HuH-7 (cell line): Measurements from ENCODE around the gene SMPX.
A peak's percentile ranks its signal among the peaks of the same experiment; 100 is the strongest.

ENCODE experiments used
- DNase-seq: peaks from one replicate; pipeline ENCODE4 v3.0.0; 2011; ENCODE audit warnings: low spot score

The SMPX gene

DNA sequence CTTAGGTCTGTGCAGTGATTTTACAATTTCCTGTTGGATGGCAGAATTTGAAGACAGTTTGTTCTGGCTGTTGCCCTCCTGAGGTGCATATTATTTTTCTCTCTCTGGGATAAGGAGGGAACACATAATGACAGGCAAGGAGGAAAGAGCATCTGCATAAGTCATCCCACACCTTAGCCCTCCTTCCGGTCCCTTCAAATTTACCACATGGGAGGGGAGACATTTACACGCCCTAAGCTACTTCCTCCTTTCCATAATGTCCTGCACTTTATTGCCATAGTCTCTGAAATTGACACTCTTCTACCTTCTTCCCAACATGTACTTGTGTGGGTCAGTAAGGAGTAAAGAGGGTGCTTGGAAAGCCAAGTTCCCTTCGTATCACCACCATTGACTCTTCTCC lies 13.9 kb downstream of the SMPX start:
- DNase-seq, result no peak

DNA sequence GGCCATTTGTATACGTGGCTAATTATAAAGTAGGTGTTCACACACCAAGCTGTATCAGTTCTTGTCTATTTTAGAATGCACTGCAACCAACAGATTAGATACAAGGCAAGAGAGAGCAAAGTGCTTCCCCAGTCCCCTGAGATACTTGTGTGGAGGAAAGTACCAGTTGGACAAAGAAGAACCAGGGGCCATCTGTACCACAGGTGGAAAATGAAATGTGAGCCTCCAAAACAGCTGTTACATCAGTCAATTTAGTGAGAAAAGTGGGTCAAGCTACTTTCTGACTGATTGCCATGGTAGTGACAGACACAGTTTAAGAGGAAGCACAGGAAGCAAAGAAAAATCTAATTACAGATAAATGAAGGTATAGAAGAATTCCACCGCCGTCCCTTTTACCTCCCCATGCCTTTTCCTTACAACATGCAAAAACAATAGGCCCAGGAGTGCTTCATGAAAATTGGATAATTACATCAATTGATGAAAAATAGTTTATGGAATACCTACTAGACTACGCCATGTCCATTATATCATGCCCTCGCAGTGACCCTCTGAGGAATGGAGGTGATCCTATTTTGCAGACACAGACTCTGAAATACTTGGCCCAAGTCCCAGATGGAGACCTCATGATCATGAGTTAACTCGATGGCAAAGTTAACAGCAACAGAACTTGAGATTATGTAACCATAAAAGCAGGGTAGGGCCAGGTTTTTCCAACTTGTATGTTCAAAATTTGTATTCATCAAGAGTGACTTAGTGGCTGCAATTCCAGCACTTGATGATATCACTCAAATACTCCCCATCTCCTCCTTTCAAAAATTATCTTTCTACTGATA lies 15.8 kb downstream of the SMPX start:
- no peak for DNase-seq

- DNase-seq, result no peak
Measured at GRCh38 chrX:21741364-21741763, 16.6 kb downstream of the SMPX start.

GRCh38 chrX:21740329-21741274 lies 17.3 kb downstream of the SMPX start:
- DNase-seq, result no peak

GRCh38 chrX:21738950-21739287 lies 19.0 kb downstream of the SMPX start:
- no peak for DNase-seq

- no peak for DNase-seq
Measured at GRCh38 chrX:21738210-21738949, 19.5 kb downstream of the SMPX start.

DNA sequence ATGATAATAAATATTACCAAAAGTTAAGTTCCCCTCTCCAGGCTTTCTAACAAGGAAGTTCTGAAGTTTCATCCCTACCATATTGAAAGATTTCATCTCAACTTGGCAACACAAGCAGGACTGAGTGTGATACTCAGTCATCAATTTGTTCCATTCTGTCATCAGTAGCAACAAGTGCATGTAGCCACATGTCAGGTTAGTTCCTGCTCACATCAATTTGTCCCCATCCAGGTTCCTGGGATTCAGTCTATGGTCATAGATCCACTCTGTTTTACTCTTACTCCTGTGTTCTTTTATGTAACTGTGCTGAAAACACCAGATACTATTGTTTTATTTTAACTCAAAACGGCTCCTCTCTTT lies 22.2 kb downstream of the SMPX start:
- no peak for DNase-seq

GRCh38 chrX:21735038-21735767 lies 22.7 kb downstream of the SMPX start:
- DNase-seq, result no peak

- DNase-seq, result no peak
Measured at GRCh38 chrX:21734175-21734574, 23.7 kb downstream of the SMPX start.

DNA sequence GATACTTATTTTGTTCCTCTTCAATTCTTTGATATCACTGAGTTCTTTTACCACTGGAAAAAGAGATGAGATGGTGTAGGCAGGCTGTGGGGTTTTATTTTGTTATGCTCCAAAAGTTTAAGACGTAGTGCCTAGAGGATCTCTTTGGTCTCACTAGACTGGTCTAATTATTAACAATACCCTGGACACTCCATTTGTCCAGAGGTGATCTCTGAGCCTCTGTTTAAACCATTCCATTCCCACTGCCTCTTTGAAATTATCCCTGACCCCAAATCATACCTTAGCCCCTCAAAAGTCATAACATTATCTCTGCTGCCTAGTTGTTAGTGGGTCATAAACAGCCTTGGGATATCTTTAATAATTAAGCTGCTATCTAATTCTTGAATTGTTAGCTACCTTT lies 24.2 kb downstream of the SMPX start:
- no peak for DNase-seq

GRCh38 chrX:21730026-21730425 lies 27.9 kb downstream of the SMPX start:
- DNase-seq, result no peak

DNA sequence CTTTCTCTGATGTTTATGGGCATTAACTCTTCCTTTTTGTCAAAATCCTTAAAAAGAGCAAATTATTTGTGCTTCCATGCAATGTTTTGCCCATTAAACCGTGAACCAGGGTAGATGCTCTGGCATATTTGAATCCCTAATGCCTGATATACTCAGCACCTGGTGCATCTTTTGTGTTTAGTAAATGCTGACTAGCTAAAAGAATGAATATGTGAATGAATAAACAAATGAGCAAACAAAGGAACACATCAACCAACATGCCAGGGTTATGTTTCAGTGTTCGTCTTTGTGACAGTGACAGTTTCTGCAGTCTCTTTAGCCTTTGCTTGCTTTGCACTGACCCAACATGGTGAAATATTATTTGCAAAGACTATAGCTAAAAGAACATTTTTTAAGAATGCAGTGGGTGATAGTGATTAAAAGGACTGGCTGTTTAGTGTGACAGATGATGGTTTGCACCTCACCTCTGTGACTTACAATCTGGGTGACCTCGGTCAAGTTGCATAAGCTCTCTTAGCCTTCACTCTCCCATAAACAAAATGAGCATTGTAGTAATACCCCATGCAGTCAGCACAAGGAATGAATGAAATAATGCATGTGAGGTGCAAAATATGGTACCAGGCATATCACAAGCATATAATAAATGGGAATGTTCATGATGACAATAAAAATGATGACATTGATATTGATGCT lies 29.5 kb downstream of the SMPX start:
- DNase-seq, result no peak

GRCh38 chrX:21725916-21726315 lies 32.0 kb downstream of the SMPX start:
- no peak for DNase-seq

- DNase-seq, result peak; percentile 15
Measured at GRCh38 chrX:21725496-21725895, 32.4 kb downstream of the SMPX start.

DNA sequence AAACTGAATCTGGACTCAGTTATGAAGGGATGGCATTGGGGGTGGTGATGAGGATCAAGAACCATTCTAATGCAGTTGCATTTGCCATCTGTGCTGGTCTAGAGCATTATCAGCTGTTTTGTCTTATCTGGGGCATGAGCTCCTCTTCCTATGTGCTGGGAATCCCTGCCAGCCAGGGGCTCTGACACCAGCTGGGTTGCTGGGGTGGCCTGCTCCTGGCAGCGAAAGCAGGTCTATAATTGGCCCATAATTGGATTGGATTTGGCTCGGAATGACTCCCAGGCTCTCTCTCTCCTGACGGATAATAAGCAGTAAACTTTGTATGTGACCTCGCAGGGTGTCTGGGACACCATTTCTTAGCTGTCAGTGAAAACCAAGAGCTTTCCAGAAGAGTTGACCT lies 34.1 kb downstream of the SMPX start:
- no peak for DNase-seq

GRCh38 chrX:21723084-21723483 lies 34.8 kb downstream of the SMPX start:
- DNase-seq, result no peak

DNA sequence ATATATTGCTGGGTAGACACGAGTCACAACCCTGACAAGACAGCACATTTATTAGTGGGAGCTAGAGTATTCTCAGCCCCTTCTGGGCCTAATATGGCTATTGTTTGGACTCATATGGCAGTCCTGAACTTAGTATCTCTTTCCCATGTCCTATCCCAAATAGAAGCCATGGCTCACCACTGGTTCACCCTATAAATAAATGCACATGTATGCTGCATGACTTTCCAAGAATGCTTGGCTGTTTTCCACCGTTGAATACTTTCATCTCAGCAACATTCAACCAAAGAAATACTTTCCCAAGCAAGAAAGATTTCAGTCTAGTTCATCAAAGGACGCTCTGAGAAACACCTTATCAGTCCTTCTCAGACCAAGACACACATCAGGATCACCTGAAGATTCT lies 36.7 kb downstream of the SMPX start:
- no peak for DNase-seq

DNA sequence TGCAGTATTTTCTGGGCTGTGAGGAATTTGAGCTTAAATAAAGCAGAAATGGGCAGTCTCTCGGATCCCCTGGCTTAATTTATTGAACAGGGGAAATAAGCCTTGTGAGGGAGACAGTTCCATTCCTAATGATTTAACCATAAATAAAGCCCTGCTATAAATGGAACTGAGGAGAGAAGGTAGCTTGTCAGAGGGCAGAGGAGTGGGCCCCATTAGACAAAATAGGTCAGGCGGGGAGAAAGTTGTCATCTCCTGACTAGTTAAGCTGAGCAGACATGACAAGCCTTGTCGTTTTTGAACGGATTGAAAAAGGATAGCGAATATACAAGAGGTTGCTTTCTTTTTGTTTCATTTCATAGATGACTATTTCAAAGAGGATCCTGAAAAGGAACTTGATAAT lies 39.3 kb downstream of the SMPX start:
- no peak for DNase-seq

- no peak for DNase-seq
Measured at GRCh38 chrX:21717802-21718201, 40.1 kb downstream of the SMPX start.

- DNase-seq, result no peak
Measured at GRCh38 chrX:21715825-21716224, 42.1 kb downstream of the SMPX start.

DNA sequence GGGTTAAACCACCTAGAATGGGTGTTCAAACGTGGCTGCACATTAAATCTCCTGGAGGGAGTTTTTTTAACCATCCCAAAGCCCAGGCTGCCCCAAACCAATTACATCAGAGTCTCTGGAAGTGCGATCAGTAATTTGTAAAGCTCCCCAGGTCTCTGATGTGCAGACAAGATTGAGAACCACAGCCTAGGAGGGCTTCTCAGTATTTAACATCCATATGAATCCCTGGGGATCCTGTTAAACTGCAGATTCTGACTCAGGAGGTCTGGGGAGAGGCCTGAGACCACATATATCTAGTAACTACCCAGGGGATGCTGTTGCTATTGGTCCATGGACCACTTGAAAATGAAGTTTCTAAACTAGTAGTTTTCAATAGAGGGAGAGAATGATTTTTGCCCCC lies 42.6 kb downstream of the SMPX start:
- DNase-seq, result no peak
